Measurements from ENCODE around the gene ROBO2. TPM values are rescaled to one million over a fixed set of nuclear protein-coding genes. Genes with fewer than 3 reads are reported as not detected.

ROBO2 gene
- total RNA-seq, 4 donors from 2014 or later, result 0.20 to 0.41 (median 0.32) TPM; not detected in 1

DNA sequence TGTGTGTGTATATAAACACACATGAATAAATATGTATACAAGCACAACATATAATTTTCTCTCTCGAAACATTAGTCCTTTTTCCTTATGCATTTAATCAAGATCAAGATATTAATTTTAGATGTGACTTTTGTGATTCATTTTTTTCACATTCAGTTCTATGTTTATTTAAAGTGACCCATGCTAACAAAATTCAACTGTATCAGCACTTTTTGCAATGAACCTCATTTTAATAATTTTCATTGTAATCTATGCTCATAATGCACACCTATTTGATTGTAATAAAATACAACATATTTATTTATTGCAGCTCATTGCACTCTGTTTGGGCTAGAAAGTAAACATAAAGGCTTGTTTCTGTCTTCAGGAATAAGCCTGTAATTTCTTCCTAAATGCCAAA lies 586.3 kb downstream of the ROBO2 start:
- TF ChIP-seq, protein P1, sequence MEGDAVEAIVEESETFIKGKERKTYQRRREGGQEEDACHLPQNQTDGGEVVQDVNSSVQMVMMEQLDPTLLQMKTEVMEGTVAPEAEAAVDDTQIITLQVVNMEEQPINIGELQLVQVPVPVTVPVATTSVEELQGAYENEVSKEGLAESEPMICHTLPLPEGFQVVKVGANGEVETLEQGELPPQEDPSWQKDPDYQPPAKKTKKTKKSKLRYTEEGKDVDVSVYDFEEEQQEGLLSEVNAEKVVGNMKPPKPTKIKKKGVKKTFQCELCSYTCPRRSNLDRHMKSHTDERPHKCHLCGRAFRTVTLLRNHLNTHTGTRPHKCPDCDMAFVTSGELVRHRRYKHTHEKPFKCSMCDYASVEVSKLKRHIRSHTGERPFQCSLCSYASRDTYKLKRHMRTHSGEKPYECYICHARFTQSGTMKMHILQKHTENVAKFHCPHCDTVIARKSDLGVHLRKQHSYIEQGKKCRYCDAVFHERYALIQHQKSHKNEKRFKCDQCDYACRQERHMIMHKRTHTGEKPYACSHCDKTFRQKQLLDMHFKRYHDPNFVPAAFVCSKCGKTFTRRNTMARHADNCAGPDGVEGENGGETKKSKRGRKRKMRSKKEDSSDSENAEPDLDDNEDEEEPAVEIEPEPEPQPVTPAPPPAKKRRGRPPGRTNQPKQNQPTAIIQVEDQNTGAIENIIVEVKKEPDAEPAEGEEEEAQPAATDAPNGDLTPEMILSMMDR (IDR thresholded peaks at IDR 0.05), result no peak
- TF ChIP-seq POLR2AphosphoS5 (IDR thresholded peaks at IDR 0.05) (no peak), POLR2A (IDR thresholded peaks at IDR 0.05) (no peak), EP300 (IDR thresholded peaks at IDR 0.05; ENCODE audit: low read depth) (no peak)
- 93% methylated on average over 1 of the region's 1 CpG for WGBS, 2 donors (ENCODE audit: low coverage in 1 of 2)
- in situ Hi-C loops (cut with MboI; ENCODE audit: low pct_ligation_motif_present in 1 of 4, low pct_unique_long_range_greater_than_20kb in 1 of 4, low sequenced_read_pairs in 3 of 4) (no loop called here), intact Hi-C loops (cut with DNase I; ENCODE audit: low total_unique reads) (no loop called here)
- no peak for DNase-seq
- no peaks in the 10 kb centered on the region for H3K4me1 ChIP-seq
- no peaks in the 10 kb centered on the region for H3K9me3 ChIP-seq
- no peaks in the 10 kb centered on the region for H3K27me3 ChIP-seq
- H3K4me3 ChIP-seq, result no peak overlapping the region
- H3K36me3 ChIP-seq, result no peaks in the 10 kb centered on the region
- no peak overlapping the region for H3K27ac ChIP-seq

DNA sequence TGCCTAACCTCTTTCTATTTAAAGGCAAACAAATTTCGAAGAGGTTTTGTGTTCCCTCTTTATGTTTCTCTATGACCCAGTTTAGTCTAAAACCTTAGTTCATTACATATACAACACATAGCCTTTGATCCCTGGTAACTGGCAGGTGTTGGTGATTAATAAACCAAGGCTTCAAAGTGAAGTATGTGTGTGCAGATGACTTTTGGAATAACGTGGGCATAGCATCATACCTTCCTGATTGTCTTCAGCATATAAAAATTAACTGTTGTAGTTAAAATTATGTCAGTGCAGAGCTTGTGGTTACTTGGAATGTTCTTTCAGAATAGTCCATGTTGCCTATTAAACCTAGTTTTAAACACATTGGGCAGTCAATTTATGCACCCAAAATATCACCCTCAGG lies 608.3 kb downstream of the ROBO2 start:
- intact Hi-C loops (cut with DNase I; ENCODE audit: low total_unique reads) (no loop called here), in situ Hi-C loops (cut with MboI; ENCODE audit: low pct_ligation_motif_present in 1 of 4, low pct_unique_long_range_greater_than_20kb in 1 of 4, low sequenced_read_pairs in 3 of 4) (no loop called here)
- no peaks in the 10 kb centered on the region for H3K27me3 ChIP-seq
- H3K9me3 ChIP-seq, result no peaks in the 10 kb centered on the region
- H3K27ac ChIP-seq, result no peak overlapping the region
- no peaks in the 10 kb centered on the region for H3K36me3 ChIP-seq
- no peak for TF ChIP-seq POLR2A (IDR thresholded peaks at IDR 0.05)
- no peak for TF ChIP-seq POLR2AphosphoS5 (IDR thresholded peaks at IDR 0.05)
- TF ChIP-seq EP300 (IDR thresholded peaks at IDR 0.05; ENCODE audit: low read depth), result no peak
- TF ChIP-seq, protein P1 (IDR thresholded peaks at IDR 0.05), result no peak
- DNase-seq, result no peak
- no peak overlapping the region for H3K4me3 ChIP-seq
- H3K4me1 ChIP-seq, result no peaks in the 10 kb centered on the region
- WGBS, 2 donors (ENCODE audit: low coverage in 1 of 2), result 31 to 37% methylated on average over 2 of the region's 2 CpGs

DNA sequence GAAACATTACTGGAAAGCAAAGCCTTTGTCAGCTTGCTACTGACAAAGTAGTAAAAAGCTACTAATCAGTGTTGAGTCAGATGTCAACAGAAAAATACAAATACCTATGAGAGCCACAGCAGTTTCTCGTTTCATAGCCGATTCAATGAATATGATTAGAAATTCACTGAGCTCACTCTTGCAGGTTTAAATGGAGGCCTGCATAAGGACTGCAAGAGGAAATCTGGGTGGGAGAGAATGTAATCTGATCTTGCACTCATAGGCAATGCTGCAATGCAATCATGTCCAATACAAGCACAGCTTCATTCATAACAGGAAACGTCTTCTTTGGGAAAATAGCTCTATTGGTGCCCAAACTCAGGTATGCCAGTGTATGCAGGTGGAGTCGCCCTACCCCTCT lies 608.8 kb downstream of the ROBO2 start:
- Histone ChIP-seq H3K27me3 (no peaks in the 10 kb centered on the region), H3K36me3 (no peaks in the 10 kb centered on the region), H3K27ac (no peak overlapping the region), H3K4me3 (no peak overlapping the region), H3K9me3 (no peaks in the 10 kb centered on the region), H3K4me1 (no peaks in the 10 kb centered on the region)
- in situ Hi-C loops (cut with MboI; ENCODE audit: low pct_ligation_motif_present in 1 of 4, low pct_unique_long_range_greater_than_20kb in 1 of 4, low sequenced_read_pairs in 3 of 4), result no loop called here
- no peak for TF ChIP-seq POLR2A (IDR thresholded peaks at IDR 0.05)
- no peak for TF ChIP-seq EP300 (IDR thresholded peaks at IDR 0.05; ENCODE audit: low read depth)
- no peak for TF ChIP-seq POLR2AphosphoS5 (IDR thresholded peaks at IDR 0.05)
- TF ChIP-seq, protein P1 (IDR thresholded peaks at IDR 0.05), result no peak
- intact Hi-C loops (cut with DNase I; ENCODE audit: low total_unique reads), result no loop called here
- no peak for DNase-seq
- WGBS, 2 donors (ENCODE audit: low coverage in 1 of 2), result 53 to 54% methylated on average over 4 of the region's 4 CpGs

DNA sequence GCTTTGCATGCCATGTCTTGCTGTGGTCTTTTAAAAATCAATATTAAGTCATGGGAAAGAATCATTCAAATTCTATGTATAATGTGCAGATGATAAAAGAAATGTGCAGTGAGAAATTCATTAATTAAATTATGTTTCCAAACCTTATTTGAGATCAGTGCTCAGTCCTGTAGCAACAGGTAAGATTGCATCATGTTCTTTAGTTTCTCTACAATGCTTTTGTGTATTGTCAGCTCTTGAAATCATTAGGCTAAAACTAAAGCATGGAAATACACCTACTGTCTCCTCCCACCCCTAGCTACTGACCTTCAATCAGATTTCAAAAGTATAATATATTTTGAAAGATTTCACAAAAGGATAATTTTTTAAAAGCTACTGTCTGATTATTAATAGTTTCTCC lies 612.7 kb downstream of the ROBO2 start:
- Histone ChIP-seq H3K36me3 (no peaks in the 10 kb centered on the region), H3K27ac (no peak overlapping the region), H3K4me3 (no peak overlapping the region), H3K27me3 (no peaks in the 10 kb centered on the region), H3K9me3 (no peaks in the 10 kb centered on the region), H3K4me1 (no peaks in the 10 kb centered on the region)
- in situ Hi-C loops (cut with MboI; ENCODE audit: low pct_ligation_motif_present in 1 of 4, low pct_unique_long_range_greater_than_20kb in 1 of 4, low sequenced_read_pairs in 3 of 4), result no loop called here
- DNase-seq, result no peak
- intact Hi-C loops (cut with DNase I; ENCODE audit: low total_unique reads), result no loop called here
- TF ChIP-seq POLR2A (IDR thresholded peaks at IDR 0.05) (no peak), POLR2AphosphoS5 (IDR thresholded peaks at IDR 0.05) (no peak), EP300 (IDR thresholded peaks at IDR 0.05; ENCODE audit: low read depth) (no peak)
- TF ChIP-seq, protein P1 (IDR thresholded peaks at IDR 0.05), result no peak
